Upper lobe of left lung (tissue), 6 donors: Measurements from ENCODE around the gene SMOC1. TPM values are rescaled to one million over a fixed set of nuclear protein-coding genes. Genes with fewer than 3 reads are reported as not detected.
A peak's percentile ranks its signal among the peaks of the same experiment; 100 is the strongest.

ENCODE experiments used
- ATAC-seq, 2 donors: fragments of 200-7000 bp; cut with Tn5 transposase; one replicate each; pipeline ENCODE4 v1.9.1; 2022; ENCODE audit warnings: mild to moderate bottlenecking in 2 of 2, moderate library complexity in 2 of 2; ENCODE audit not compliant: low FRiP score in 2 of 2
- DNase-seq, 2 donors: peaks; one replicate each; pipeline ENCODE4 v3.0.0-alpha.2; 2019 to 2020
- H3K27ac ChIP-seq, 4 donors: fragments of 200-600 bp; sonication (generic); one replicate each; pipeline ENCODE4 v1.5.1; 2016 to 2019
- H3K27me3 ChIP-seq, 4 donors: fragments of 200-600 bp; sonication (generic); one replicate each; pipeline ENCODE4 v1.5.1; 2017 to 2019
- H3K36me3 ChIP-seq, 4 donors: fragments of 200-600 bp; sonication (generic); one replicate each; pipeline ENCODE4 v1.5.1; 2016 to 2019
- H3K4me1 ChIP-seq, 4 donors: fragments of 200-600 bp; sonication (generic); one replicate each; pipeline ENCODE4 v1.5.1; 2018 to 2019
- H3K4me3 ChIP-seq, 4 donors: fragments of 200-600 bp; sonication (generic); one replicate each; pipeline ENCODE4 v1.5.1; 2017 to 2019; ENCODE audit warnings: mild to moderate bottlenecking in 2 of 4, moderate library complexity in 1 of 4
- H3K9me3 ChIP-seq, 4 donors: fragments of 200-600 bp; sonication (generic); one replicate each; pipeline ENCODE4 v1.5.1; 2018 to 2019
- EP300 ChIP-seq, 4 donors: sonication (generic); formaldehyde crosslinking; IDR thresholded peaks; one replicate each; pipeline ENCODE4 v1.5.1; 2017; ENCODE audit warnings: antibody characterized with exemption in 4 of 4, control low read depth in 2 of 4
- POLR2A ChIP-seq, 4 donors: fragments of 450-650 bp; IDR thresholded peaks; one replicate each; pipeline ENCODE4 v1.5.1; 2016 to 2017; ENCODE audit warnings: antibody characterized with exemption in 4 of 4, mild to moderate bottlenecking in 2 of 4
- POLR2AphosphoS5 ChIP-seq, 2 donors: sonication (generic); formaldehyde crosslinking; IDR thresholded peaks; one replicate each; pipeline ENCODE4 v1.5.1; 2017; ENCODE audit warnings: antibody characterized with exemption in 2 of 2
- WGBS, 2 donors: methylation state at CpG; one replicate each; pipeline ENCODE4 v1.1.5; 2017 to 2018; 5-methylcytosine and 5-hydroxymethylcytosine counted together
- total RNA-seq, 6 donors: library from RNA; depleted of rRNA in 4 of 6; stranded (reverse); fragments of >200 nt in 4 of 6; gene quantifications; one replicate each; pipeline versions ENCODE4 v1.1.0 to v1.2.1, GENCODE V29; 2016 to 2021
- TF ChIP-seq, protein P1 (sequence below), 6 experiments: fragments of 450-650 bp in 4 of 6; fragments of 200-600 bp in 2 of 6; sonication (generic) in 2 of 6; IDR thresholded peaks; one replicate each; pipeline ENCODE4 v1.5.1; 2016 to 2019; ENCODE audit warnings: antibody characterized with exemption in 6 of 6
- donor health status: DM: no; HTN: no; CAD: no; lungs with moderate emphysema.
- donor health status: DM: no; HTN: yes; CAD: no; lungs with severe emphysema.

SMOC1 gene
- total RNA-seq, 6 donors from 2014 or later = 0.22 to 1.3 (median 0.61) TPM; not detected in 1

GRCh38 chr14:69917287-69917686, 38.1 kb downstream of the SMOC1 start:
- Histone ChIP-seq H3K36me3 (no peaks in the 10 kb centered on the region), H3K4me1 (no peaks in the 10 kb centered on the region), H3K27ac (no peak overlapping the region), H3K4me3 (no peak overlapping the region), H3K27me3 (no peaks in the 10 kb centered on the region), H3K9me3 (no peaks in the 10 kb centered on the region)
- TF ChIP-seq EP300 (IDR thresholded peaks at IDR 0.05) = no peak
- no peak for TF ChIP-seq POLR2AphosphoS5 (IDR thresholded peaks at IDR 0.05)
- DNase-seq = no peak
- ATAC-seq = no peak
- WGBS, 2 donors = 76 to 77% methylated on average over 9 of the region's 9 CpGs

DNA sequence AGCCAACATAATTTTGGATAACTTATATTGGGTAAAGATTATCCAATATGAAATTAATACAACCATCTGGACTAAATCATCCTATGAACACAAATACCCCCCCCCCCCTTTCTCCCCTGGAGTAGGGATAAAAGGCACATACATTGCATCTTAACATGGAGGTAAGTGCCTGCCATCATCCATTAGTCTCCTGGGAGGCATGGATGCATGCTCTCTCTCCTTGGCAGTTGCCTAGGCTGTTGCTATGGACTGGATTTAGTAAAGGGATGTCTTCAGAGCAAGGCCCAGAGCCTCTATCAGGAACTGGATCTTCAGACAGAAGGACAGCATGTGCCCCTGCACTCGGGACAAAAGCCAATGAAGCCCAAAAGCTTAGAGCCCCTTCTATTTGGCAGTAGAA, 40.6 kb downstream of the SMOC1 start:
- Histone ChIP-seq H3K36me3 (no peaks in the 10 kb centered on the region), H3K9me3 (no peaks in the 10 kb centered on the region), H3K27ac (no peak overlapping the region), H3K4me1 (no peaks in the 10 kb centered on the region), H3K27me3 (no peaks in the 10 kb centered on the region), H3K4me3 (no peak overlapping the region)
- TF ChIP-seq POLR2AphosphoS5 (IDR thresholded peaks at IDR 0.05) (no peak), POLR2A (IDR thresholded peaks at IDR 0.05) (no peak), EP300 (IDR thresholded peaks at IDR 0.05) (no peak)
- WGBS, 2 donors = 56 to 92% methylated on average over 1 of the region's 1 CpG
- DNase-seq = no peak
- ATAC-seq = no peak

GRCh38 chr14:69921052-69921451, 41.8 kb downstream of the SMOC1 start:
- no peaks in the 10 kb centered on the region for H3K9me3 ChIP-seq
- no peaks in the 10 kb centered on the region for H3K27me3 ChIP-seq
- ATAC-seq (no peak), DNase-seq (peak in 1 of 2 donors; percentile 19)
- H3K4me1 ChIP-seq = no peaks in the 10 kb centered on the region
- no peaks in the 10 kb centered on the region for H3K36me3 ChIP-seq
- 92 to 100% methylated on average over 3 to 9 of the region's 9 CpGs for WGBS, 2 donors
- TF ChIP-seq, protein P1, sequence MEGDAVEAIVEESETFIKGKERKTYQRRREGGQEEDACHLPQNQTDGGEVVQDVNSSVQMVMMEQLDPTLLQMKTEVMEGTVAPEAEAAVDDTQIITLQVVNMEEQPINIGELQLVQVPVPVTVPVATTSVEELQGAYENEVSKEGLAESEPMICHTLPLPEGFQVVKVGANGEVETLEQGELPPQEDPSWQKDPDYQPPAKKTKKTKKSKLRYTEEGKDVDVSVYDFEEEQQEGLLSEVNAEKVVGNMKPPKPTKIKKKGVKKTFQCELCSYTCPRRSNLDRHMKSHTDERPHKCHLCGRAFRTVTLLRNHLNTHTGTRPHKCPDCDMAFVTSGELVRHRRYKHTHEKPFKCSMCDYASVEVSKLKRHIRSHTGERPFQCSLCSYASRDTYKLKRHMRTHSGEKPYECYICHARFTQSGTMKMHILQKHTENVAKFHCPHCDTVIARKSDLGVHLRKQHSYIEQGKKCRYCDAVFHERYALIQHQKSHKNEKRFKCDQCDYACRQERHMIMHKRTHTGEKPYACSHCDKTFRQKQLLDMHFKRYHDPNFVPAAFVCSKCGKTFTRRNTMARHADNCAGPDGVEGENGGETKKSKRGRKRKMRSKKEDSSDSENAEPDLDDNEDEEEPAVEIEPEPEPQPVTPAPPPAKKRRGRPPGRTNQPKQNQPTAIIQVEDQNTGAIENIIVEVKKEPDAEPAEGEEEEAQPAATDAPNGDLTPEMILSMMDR (IDR thresholded peaks at IDR 0.05) = no peak
- TF ChIP-seq EP300 (IDR thresholded peaks at IDR 0.05) = no peak
- H3K4me3 ChIP-seq = no peak overlapping the region
- no peak overlapping the region for H3K27ac ChIP-seq

DNA sequence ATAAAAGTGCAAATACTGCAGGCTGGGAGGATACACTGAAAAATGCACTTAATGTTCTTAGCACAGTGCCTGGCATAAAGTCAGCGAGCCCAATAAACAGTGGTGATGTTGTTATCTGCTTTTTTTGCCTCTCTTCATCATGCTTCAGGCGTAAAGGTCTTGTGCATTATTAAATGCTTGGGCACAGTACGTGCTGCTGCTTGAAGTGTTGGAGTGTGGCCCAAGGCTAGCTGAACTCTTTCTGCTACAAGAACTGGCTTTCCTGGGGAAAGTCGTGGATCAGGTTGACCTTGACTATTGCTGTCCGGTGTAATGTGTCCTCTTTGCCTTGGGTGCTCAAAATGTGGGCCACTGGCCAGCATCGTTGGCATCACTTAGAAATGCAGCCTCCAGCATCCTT, 43.0 kb downstream of the SMOC1 start:
- no peak overlapping the region for H3K4me3 ChIP-seq
- H3K36me3 ChIP-seq = no peaks in the 10 kb centered on the region
- DNase-seq (no peak), ATAC-seq (no peak)
- H3K9me3 ChIP-seq = no peaks in the 10 kb centered on the region
- no peaks in the 10 kb centered on the region for H3K27me3 ChIP-seq
- TF ChIP-seq POLR2AphosphoS5 (IDR thresholded peaks at IDR 0.05) = no peak
- TF ChIP-seq, protein P1 (IDR thresholded peaks at IDR 0.05) = no peak
- TF ChIP-seq POLR2A (IDR thresholded peaks at IDR 0.05) = no peak
- TF ChIP-seq EP300 (IDR thresholded peaks at IDR 0.05) = no peak
- WGBS, 2 donors = 52 to 63% methylated on average over 3 to 6 of the region's 6 CpGs
- H3K4me1 ChIP-seq = no peaks in the 10 kb centered on the region
- H3K27ac ChIP-seq = no peak overlapping the region

DNA sequence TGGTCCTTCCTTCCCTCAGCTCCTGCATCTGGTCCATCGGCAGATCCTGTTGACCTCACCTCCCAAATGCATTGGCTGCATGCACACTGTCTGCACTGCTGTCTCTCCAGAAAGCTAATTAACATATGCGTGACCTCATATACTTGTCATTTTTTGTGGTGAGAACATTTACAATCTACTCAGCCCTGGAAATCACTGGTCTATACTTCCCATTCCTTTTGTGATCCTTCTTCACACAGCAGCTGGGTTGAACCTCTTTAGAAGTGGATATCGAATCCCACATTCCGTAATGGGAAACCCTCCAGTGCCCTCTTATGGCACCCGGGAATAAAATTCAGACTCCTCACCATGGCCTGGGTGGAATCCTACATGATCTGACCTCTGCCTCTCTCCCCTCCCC, 45.0 kb downstream of the SMOC1 start:
- no peak overlapping the region for H3K4me3 ChIP-seq
- TF ChIP-seq POLR2A (IDR thresholded peaks at IDR 0.05) (no peak), EP300 (IDR thresholded peaks at IDR 0.05) (no peak), POLR2AphosphoS5 (IDR thresholded peaks at IDR 0.05) (no peak)
- TF ChIP-seq, protein P1 (IDR thresholded peaks at IDR 0.05) = no peak
- no peaks in the 10 kb centered on the region for H3K9me3 ChIP-seq
- DNase-seq (no peak), ATAC-seq (no peak)
- no peaks in the 10 kb centered on the region for H3K27me3 ChIP-seq
- 71 to 82% methylated on average over 5 of the region's 5 CpGs for WGBS, 2 donors
- H3K4me1 ChIP-seq = no peaks in the 10 kb centered on the region
- H3K27ac ChIP-seq = no peak overlapping the region
- H3K36me3 ChIP-seq = no peaks in the 10 kb centered on the region

DNA sequence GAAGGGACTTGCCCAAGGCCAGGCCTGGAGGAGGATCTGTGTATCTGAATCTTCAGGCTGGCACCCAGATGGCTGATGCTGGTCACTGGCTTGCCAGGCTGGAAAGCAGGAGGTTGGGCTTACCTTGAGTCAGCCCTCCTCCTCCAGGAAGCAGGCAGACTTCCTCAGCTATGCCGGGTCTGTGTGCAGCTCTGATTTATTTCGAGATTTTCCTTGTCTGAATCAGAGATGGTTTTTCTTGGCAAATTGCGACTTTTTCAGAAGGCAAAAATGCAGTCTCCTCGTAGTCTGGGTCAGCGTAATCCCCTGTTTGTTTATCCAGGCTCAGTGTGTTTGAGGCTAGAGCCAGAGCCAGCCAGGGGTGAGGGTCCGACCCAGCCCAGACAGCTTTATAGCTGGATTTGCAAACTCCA, 48.9 kb downstream of the SMOC1 start:
- no peaks in the 10 kb centered on the region for H3K27me3 ChIP-seq
- TF ChIP-seq EP300 (IDR thresholded peaks at IDR 0.05) (no peak), POLR2A (IDR thresholded peaks at IDR 0.05) (no peak)
- TF ChIP-seq, protein P1 (IDR thresholded peaks at IDR 0.05) = no peak
- ATAC-seq (no peak), DNase-seq (no peak)
- no peaks in the 10 kb centered on the region for H3K9me3 ChIP-seq
- WGBS, 2 donors = 51 to 59% methylated on average over 6 of the region's 6 CpGs
- no peaks in the 10 kb centered on the region for H3K4me1 ChIP-seq
- no peak overlapping the region for H3K27ac ChIP-seq
- no peaks in the 10 kb centered on the region for H3K36me3 ChIP-seq
- H3K4me3 ChIP-seq = no peak overlapping the region
